A673 (cell line): ENCODE results near the gene UBA5. TPM values are rescaled to one million over a fixed set of nuclear protein-coding genes. Genes with fewer than 3 reads are reported as not detected.

Experiments
- BruUV-seq: library from RNA; stranded (reverse); fragments of 400-500 nt; replicated peaks from 2 replicates; lab custom pipeline; 2021; lab: Mats Ljungman, UMichigan
- CTCF ChIA-PET: fragments of 300-600 bp; sonication (Branson Sonifier 250); formaldehyde crosslinking; loops from one replicate; lab custom pipeline; 2022; ENCODE audit warnings: antibody characterized with exemption; lab: Charles Lee
- POLR2A ChIA-PET: fragments of 300-600 bp; sonication (Branson Sonifier 250); formaldehyde crosslinking; loops from one replicate; lab custom pipeline; 2022; ENCODE audit warnings: antibody characterized with exemption; ENCODE audit not compliant: low non-redundant PET; lab: Charles Lee
- DNase-seq: peaks from one replicate; pipeline ENCODE4 v3.0.0-alpha.2; 2015; ENCODE audit warnings: low spot score
- H3K27ac ChIP-seq: fragments of 200-600 bp; sonication (generic); 2 replicates; pipeline ENCODE4 v1.5.1; 2016; ENCODE audit warnings: mixed run types, low read depth, mild to moderate bottlenecking, mixed read lengths, antibody characterized with exemption, low read length; ENCODE audit not compliant: poor library complexity, severe bottlenecking
- H3K27me3 ChIP-seq: fragments of 200-600 bp; sonication (generic); replicated peaks from 2 replicates; pipeline ENCODE4 v1.6.1; 2017; ENCODE audit warnings: mixed run types, low read depth, mild to moderate bottlenecking, mixed read lengths, antibody characterized with exemption, low read length; ENCODE audit not compliant: insufficient read depth, poor library complexity
- H3K36me3 ChIP-seq: fragments of 200-600 bp; sonication (generic); 2 replicates; pipeline ENCODE4 v1.6.1; 2016; ENCODE audit warnings: mixed run types, mild to moderate bottlenecking, mixed read lengths, antibody characterized with exemption, low read length; ENCODE audit not compliant: insufficient read depth, poor library complexity, severe bottlenecking
- H3K4me1 ChIP-seq: fragments of 200-600 bp; sonication (generic); 2 replicates; pipeline ENCODE4 v1.6.1; 2017; ENCODE audit warnings: mixed run types, mild to moderate bottlenecking, mixed read lengths, antibody characterized with exemption, low read length; ENCODE audit not compliant: insufficient read depth, poor library complexity, severe bottlenecking
- H3K4me3 ChIP-seq: fragments of 200-600 bp; sonication (generic); 2 replicates; pipeline ENCODE4 v1.5.1; 2016; ENCODE audit warnings: low read depth, mixed run types, mild to moderate bottlenecking, mixed read lengths, low read length; ENCODE audit not compliant: poor library complexity, severe bottlenecking
- H3K9me3 ChIP-seq: fragments of 200-600 bp; sonication (generic); 2 replicates; pipeline ENCODE4 v1.6.1; 2016; ENCODE audit warnings: mixed run types, low read depth, mild to moderate bottlenecking, mixed read lengths, antibody characterized with exemption, low read length; ENCODE audit not compliant: poor library complexity, severe bottlenecking
- CTCF ChIP-seq: fragments of 300-800, 200-600 bp; sonication (generic); conservative IDR thresholded peaks from 2 replicates; pipeline ENCODE4 v1.5.1; 2017; ENCODE audit warnings: low read depth, mild to moderate bottlenecking, antibody characterized with exemption, low read length, moderate library complexity, mixed read lengths
- EZH2 ChIP-seq: fragments of 200-600 bp; sonication (generic); IDR thresholded peaks from 2 replicates; pipeline ENCODE4 v1.6.1; 2017; ENCODE audit warnings: borderline replicate concordance, low read depth, mild to moderate bottlenecking, mixed read lengths, antibody characterized with exemption, low read length; ENCODE audit not compliant: poor library complexity, severe bottlenecking
- intact Hi-C: fragments of 100-400 bp; cut with micrococcal nuclease; formaldehyde crosslinking; loops from one replicate; pipeline ENCODE4 v1.10.0; 2022; ENCODE audit not compliant: unreplicated experiment
- total RNA-seq: library from RNA; stranded (reverse); gene quantifications from 2 replicates; pipeline ENCODE4 v1.2.3, GENCODE V29; 2021

Gene UBA5
- total RNA-seq, 1 experiment from 2014 or later = 50.0 TPM

- Histone ChIP-seq H3K27me3 (no peaks in the 10 kb centered on the region), H3K9me3 (no peaks in the 10 kb centered on the region), H3K4me3 (no peak overlapping the region), H3K36me3 (no peaks in the 10 kb centered on the region), H3K27ac (no peak overlapping the region), H3K4me1 (no peaks in the 10 kb centered on the region)
- ChIA-PET POLR2A (interaction anchor here (0.6 to 0.7 kb wide), 2 partner anchors 34 to 711 kb away, joined by 3 to 4 read pairs; no protein-coding TSS in a partner anchor), CTCF (no interaction called here)
- no TSS peak for BruUV-seq
- TF ChIP-seq CTCF = no peak
- no peak for TF ChIP-seq EZH2
- intact Hi-C loops = no loop called here
- no peak for DNase-seq
These were observed 54.0 kb downstream of the UBA5 start for GRCh38 chr3:132713977-132714727.

DNA sequence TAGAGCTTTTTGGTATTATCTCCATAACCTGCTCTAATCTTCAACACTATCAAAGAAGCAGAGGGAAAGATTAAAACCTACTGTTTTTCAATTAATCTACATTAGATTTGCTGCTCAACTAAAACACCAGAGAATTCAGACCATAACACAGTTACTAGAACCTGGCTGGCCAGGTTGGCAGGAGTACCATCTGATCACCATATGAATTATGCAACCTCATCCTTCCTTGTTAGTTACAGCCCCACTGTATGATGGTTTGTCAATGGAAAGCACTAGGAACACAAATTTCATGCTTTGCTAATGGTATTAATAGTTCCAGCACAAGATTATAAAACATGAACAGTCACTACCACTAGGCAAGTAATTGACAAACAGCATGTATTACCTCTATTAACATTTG is 56.2 kb downstream of the UBA5 start:
- Histone ChIP-seq H3K36me3 (no peaks in the 10 kb centered on the region), H3K4me3 (no peak overlapping the region), H3K27ac (no peak overlapping the region), H3K9me3 (no peaks in the 10 kb centered on the region), H3K4me1 (no peaks in the 10 kb centered on the region), H3K27me3 (no peaks in the 10 kb centered on the region)
- BruUV-seq = no TSS peak
- ChIA-PET POLR2A (no interaction called here), CTCF (no interaction called here)
- no peak for DNase-seq
- TF ChIP-seq EZH2 (no peak), CTCF (no peak)
- intact Hi-C loops = no loop called here

- ChIA-PET POLR2A (no interaction called here), CTCF (interaction anchor here (0.7 kb wide), 1 partner anchor 1189 kb away, joined by 4 read pairs; no protein-coding TSS in a partner anchor)
- intact Hi-C loops = loop anchor here (5.0 kb wide), 1 partner anchor 58 kb away; the partner anchor contains the start of gene UBA5
- BruUV-seq = no TSS peak
- TF ChIP-seq CTCF (no peak), EZH2 (no peak)
- Histone ChIP-seq H3K36me3 (no peaks in the 10 kb centered on the region), H3K27me3 (no peaks in the 10 kb centered on the region), H3K9me3 (no peaks in the 10 kb centered on the region), H3K4me3 (no peak overlapping the region), H3K27ac (no peak overlapping the region), H3K4me1 (no peaks in the 10 kb centered on the region)
- DNase-seq = no peak
These were observed 60.1 kb downstream of the UBA5 start for GRCh38 chr3:132720228-132720627.
